Transverse colon (tissue), 3 donors: ENCODE measurements around the gene FBXO3.

Experiments
- CTCF ChIP-seq, 5 experiments: fragments of 200-600 bp in 3 of 5; fragments of 450-650 bp in 2 of 5; sonication (generic) in 3 of 5; IDR thresholded peaks; 1 replicate in 2 of 5; 2 replicates in 3 of 5; pipeline ENCODE4 v1.5.1; 2016 to 2017; ENCODE audit warnings: antibody characterized with exemption in 5 of 5, inconsistent platforms in 3 of 5, mild to moderate bottlenecking in 2 of 5, moderate library complexity in 1 of 5
- POLR2A ChIP-seq: fragments of 450-650 bp; IDR thresholded peaks from one replicate; pipeline ENCODE4 v1.6.1; 2016; ENCODE audit warnings: antibody characterized with exemption, mild to moderate bottlenecking, moderate library complexity

DNA sequence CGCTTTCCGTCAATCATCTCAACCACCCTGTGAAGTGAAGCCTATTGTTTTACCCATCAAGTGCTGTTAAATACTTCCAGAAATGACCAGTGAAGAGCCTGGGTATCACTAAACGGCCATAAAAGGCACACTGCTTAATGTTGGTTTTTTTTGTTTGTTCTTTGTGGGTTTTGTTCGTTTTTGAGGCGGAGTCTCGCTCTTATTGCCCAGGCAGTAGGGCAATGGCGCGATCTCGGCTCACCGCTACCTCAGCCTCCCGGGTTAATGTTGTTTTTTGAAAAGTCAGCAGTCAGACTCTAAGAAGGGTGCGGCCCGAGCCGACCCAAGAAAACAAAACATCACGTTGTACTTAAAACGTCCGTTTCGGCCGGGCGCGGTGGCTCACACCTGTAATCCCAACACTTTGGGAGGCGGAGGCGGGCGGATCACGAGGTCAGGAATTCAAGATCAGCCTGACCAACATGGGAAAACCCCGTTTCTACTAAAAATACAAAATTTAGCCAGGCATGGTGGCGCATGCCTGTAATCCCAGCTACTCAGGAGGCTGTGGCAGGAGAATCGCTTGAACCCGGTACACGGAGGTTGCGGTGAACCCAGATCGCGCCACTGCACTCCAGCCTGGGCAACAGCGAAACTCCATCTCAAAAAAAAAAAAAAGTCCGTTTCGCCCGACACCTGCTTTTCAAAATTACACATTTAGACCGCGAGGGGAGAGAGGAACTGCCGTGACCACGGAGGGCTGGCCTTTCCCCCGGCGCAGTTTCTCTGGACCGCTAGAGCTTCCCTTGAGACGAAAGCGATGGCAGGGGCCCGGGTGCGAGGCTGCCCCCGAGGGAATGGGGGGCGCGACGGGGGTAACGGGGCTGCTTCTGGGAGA is 38.8 kb downstream of the FBXO3 start:
- TF ChIP-seq CTCF (IDR thresholded peaks at IDR 0.05) (peak in 4 of 5 experiments; percentile 3 to 60 (median 22)), POLR2A (no peak)
